Coronary artery (tissue), 2 donors: Measurements from ENCODE around the gene HECTD1.
A peak's percentile ranks its signal among the peaks of the same experiment; 100 is the strongest.
"Not testable (repeated sequence)": the region's sequence is repeated elsewhere in the genome, so short reads cannot be mapped to it uniquely, and the experiment has no call there.

ENCODE experiments used
- DNase-seq: peaks from one replicate; pipeline ENCODE4 v3.0.0-alpha.2; 2017; ENCODE audit warnings: low spot score
- H3K27ac ChIP-seq, 2 donors: fragments of 200-600 bp; sonication (generic); one replicate each; pipeline ENCODE4 v1.5.1; 2016 to 2019
- H3K4me3 ChIP-seq: fragments of 200-600 bp; sonication (generic); 2 replicates; pipeline ENCODE4 v1.5.1; 2016; ENCODE audit warnings: mild to moderate bottlenecking, moderate library complexity
- CTCF ChIP-seq: fragments of 200-600 bp; sonication (generic); IDR thresholded peaks from one replicate; pipeline ENCODE4 v1.5.1; 2019; ENCODE audit warnings: antibody characterized with exemption

Gene HECTD1

GRCh38 chr14:31251028-31251958 lies 43.7 kb upstream of the HECTD1 start:
- DNase-seq, result no peak
- TF ChIP-seq CTCF, result no peak
- H3K4me3 ChIP-seq, result no peak overlapping the region
- H3K27ac ChIP-seq, result no peak overlapping the region

- Histone ChIP-seq H3K4me3 (no peak overlapping the region), H3K27ac (no peak overlapping the region)
- no peak for TF ChIP-seq CTCF
- DNase-seq, result no peak
These were observed 37.0 kb upstream of the HECTD1 start for GRCh38 chr14:31244626-31245025.

GRCh38 chr14:31243860-31244259 lies 36.3 kb upstream of the HECTD1 start:
- Histone ChIP-seq H3K27ac (no peak overlapping the region), H3K4me3 (no peak overlapping the region)
- no peak for DNase-seq
- no peak for TF ChIP-seq CTCF

GRCh38 chr14:31242161-31242940 lies 34.8 kb upstream of the HECTD1 start:
- DNase-seq, result not testable (repeated sequence)
- peak overlapping the region; percentile 16 to 47 for H3K27ac ChIP-seq
- peak overlapping the region; percentile 59 for H3K4me3 ChIP-seq

GRCh38 chr14:31241450-31242114 lies 34.0 kb upstream of the HECTD1 start:
- no peak for DNase-seq
- Histone ChIP-seq H3K4me3 (peak overlapping the region; percentile 59), H3K27ac (peak overlapping the region; percentile 16 to 47)
- TF ChIP-seq CTCF, result no peak

- no peak for TF ChIP-seq CTCF
- no peak overlapping the region for H3K4me3 ChIP-seq
- no peak for DNase-seq
- no peak overlapping the region for H3K27ac ChIP-seq
These were observed 32.1 kb upstream of the HECTD1 start for GRCh38 chr14:31239741-31240140.

GRCh38 chr14:31235462-31235861 lies 27.9 kb upstream of the HECTD1 start:
- TF ChIP-seq CTCF, result no peak
- no peak for DNase-seq
- H3K4me3 ChIP-seq, result no peak overlapping the region
- no peak overlapping the region for H3K27ac ChIP-seq
